IMR-90 (cell line): ENCODE results near the gene ZNF618. TPM values are rescaled to one million over a fixed set of nuclear protein-coding genes. Genes with fewer than 3 reads are reported as not detected.

Source experiments
- ATAC-seq: fragments of 200-7000 bp; cut with Tn5 transposase; 2 replicates; pipeline ENCODE4 v1.9.1; 2020; ENCODE audit warnings: low read depth, mild to moderate bottlenecking, moderate library complexity
- BruUV-seq: library from RNA; stranded (reverse); fragments of 400-500 nt; replicated peaks from 2 replicates; lab custom pipeline; 2021; lab: Mats Ljungman, UMichigan
- CTCF ChIA-PET: fragments of 300-600 bp; formaldehyde crosslinking; extraction: SDS; loops from one replicate; lab custom pipeline; 2021; ENCODE audit warnings: antibody characterized with exemption; lab: Yijun Ruan, JAX
- POLR2A ChIA-PET: fragments of 300-600 bp; sonication (Branson Sonifier 250); formaldehyde crosslinking; loops from one replicate; lab custom pipeline; 2022; ENCODE audit warnings: antibody characterized with exemption; ENCODE audit not compliant: unreplicated experiment; lab: Charles Lee
- DNase-seq: peaks from one replicate; pipeline ENCODE4 v3.0.0; 2013
- H2AFZ ChIP-seq: replicated peaks from 2 replicates; pipeline ENCODE3; 2013; ENCODE audit warnings: low read length, mild to moderate bottlenecking; ENCODE audit not compliant: poor library complexity
- H2AK5ac ChIP-seq: 2 replicates; pipeline ENCODE4 v1.6.1; 2013; ENCODE audit warnings: low read depth, low read length, inconsistent platforms
- H2AK9ac ChIP-seq: replicated peaks from 2 replicates; pipeline ENCODE3; 2013; ENCODE audit warnings: mild to moderate bottlenecking, low read depth, low read length, moderate library complexity; ENCODE audit not compliant: poor library complexity
- H2BK120ac ChIP-seq: 2 replicates; pipeline ENCODE4 v1.6.1; 2013; ENCODE audit warnings: low read depth, low read length, inconsistent platforms
- H2BK15ac ChIP-seq: 3 replicates; pipeline ENCODE4 v1.6.1; 2013; ENCODE audit warnings: low read depth, low read length, inconsistent platforms
- H2BK20ac ChIP-seq: 2 replicates; pipeline ENCODE4 v1.6.1; 2013; ENCODE audit warnings: low read depth, mild to moderate bottlenecking, inconsistent platforms, low read length, moderate library complexity
- H2BK5ac ChIP-seq: 2 replicates; pipeline ENCODE4 v1.6.1; 2013; ENCODE audit warnings: mild to moderate bottlenecking, low read depth, low read length, inconsistent platforms; ENCODE audit not compliant: poor library complexity, severe bottlenecking
- H3K14ac ChIP-seq: replicated peaks from 2 replicates; pipeline ENCODE4 v1.6.1; 2013; ENCODE audit warnings: low read depth, low read length, inconsistent platforms
- H3K18ac ChIP-seq: 2 replicates; pipeline ENCODE4 v1.6.1; 2013; ENCODE audit warnings: low read depth, low read length, control low read depth
- H3K23ac ChIP-seq: 2 replicates; pipeline ENCODE4 v1.6.1; 2013; ENCODE audit warnings: low read depth, low read length, inconsistent platforms
- H3K27ac ChIP-seq: 2 replicates; pipeline ENCODE4 v1.5.1; 2013; ENCODE audit warnings: mild to moderate bottlenecking, control low read depth, low read length; ENCODE audit not compliant: insufficient read depth
- H3K27me3 ChIP-seq: 2 replicates; pipeline ENCODE4 v1.6.1; 2013; ENCODE audit warnings: low read length; ENCODE audit not compliant: control insufficient read depth, insufficient read depth
- H3K36me3 ChIP-seq: 2 replicates; pipeline ENCODE4 v1.6.1; 2013; ENCODE audit warnings: low read length, mixed read lengths; ENCODE audit not compliant: control insufficient read depth, insufficient read depth
- H3K4ac ChIP-seq: 2 replicates; pipeline ENCODE4 v1.6.1; 2013; ENCODE audit warnings: low read depth, low read length, inconsistent platforms
- H3K4me1 ChIP-seq: 2 replicates; pipeline ENCODE4 v1.6.1; 2013; ENCODE audit warnings: low read length, mixed read lengths; ENCODE audit not compliant: control insufficient read depth, insufficient read depth
- H3K4me2 ChIP-seq: 2 replicates; pipeline ENCODE4 v1.6.1; 2013; ENCODE audit warnings: low read depth, mild to moderate bottlenecking, control low read depth, low read length, moderate library complexity
- H3K4me3 ChIP-seq: 2 replicates; pipeline ENCODE4 v1.5.1; 2013; ENCODE audit warnings: low read depth, mild to moderate bottlenecking, control low read depth, low read length, moderate library complexity; ENCODE audit not compliant: insufficient read depth
- H3K56ac ChIP-seq: 2 replicates; pipeline ENCODE4 v1.6.1; 2013; ENCODE audit warnings: low read length, inconsistent platforms; ENCODE audit not compliant: insufficient read depth; ENCODE audit errors: extremely low read depth
- H3K79me1 ChIP-seq, 2 experiments: 2 replicates each; pipeline ENCODE4 v1.6.1; 2013; ENCODE audit warnings: low read length in 2 of 2, inconsistent platforms in 1 of 2, low read depth in 1 of 2
- H3K9ac ChIP-seq: 2 replicates; pipeline ENCODE4 v1.6.1; 2013; ENCODE audit warnings: low read depth, low read length, control low read depth
- H3K9me1 ChIP-seq: 2 replicates; pipeline ENCODE4 v1.6.1; 2013; ENCODE audit warnings: low read length, inconsistent platforms; ENCODE audit not compliant: insufficient read depth
- H3K9me3 ChIP-seq: 2 replicates; pipeline ENCODE4 v1.6.1; 2013; ENCODE audit warnings: low read length; ENCODE audit not compliant: control insufficient read depth, insufficient read depth
- H4K20me1 ChIP-seq: 2 replicates; pipeline ENCODE4 v1.6.1; 2013; ENCODE audit warnings: low read length, inconsistent platforms; ENCODE audit not compliant: insufficient read depth
- H4K5ac ChIP-seq: 2 replicates; pipeline ENCODE4 v1.6.1; 2013; ENCODE audit warnings: mild to moderate bottlenecking, low read depth, low read length, control low read depth
- H4K8ac ChIP-seq, 2 experiments: 2 replicates each; pipeline ENCODE4 v1.6.1; 2013; ENCODE audit warnings: low read depth in 2 of 2, low read length in 2 of 2, control low read depth in 1 of 2, inconsistent platforms in 1 of 2
- H4K91ac ChIP-seq: 2 replicates; pipeline ENCODE4 v1.6.1; 2013; ENCODE audit warnings: low read depth, low read length, inconsistent platforms; ENCODE audit not compliant: insufficient read depth
- BHLHE40 ChIP-seq: fragments of 150-350 bp; IDR thresholded peaks from 2 replicates; pipeline ENCODE4 v1.6.1; 2016; ENCODE audit warnings: mild to moderate bottlenecking, low read depth, low read length
- CEBPB ChIP-seq: IDR thresholded peaks from 2 replicates; pipeline ENCODE4 v1.6.1; 2012; ENCODE audit warnings: low read depth, low read length, improper control_type of control experiment
- CHD1 ChIP-seq: IDR thresholded peaks from 2 replicates; pipeline ENCODE4 v1.6.1; 2012; ENCODE audit warnings: low read depth, low read length, improper control_type of control experiment
- ELK1 ChIP-seq: fragments of 150-350 bp; IDR thresholded peaks from 2 replicates; pipeline ENCODE4 v1.6.1; 2016; ENCODE audit warnings: low read depth, mild to moderate bottlenecking, low read length, moderate library complexity, borderline replicate concordance
- FOS ChIP-seq: fragments of 150-350 bp; IDR thresholded peaks from 2 replicates; pipeline ENCODE4 v1.6.1; 2016; ENCODE audit warnings: low read depth, low read length
- MAZ ChIP-seq: IDR thresholded peaks from 2 replicates; pipeline ENCODE4 v1.6.1; 2012; ENCODE audit warnings: low read depth, mild to moderate bottlenecking, low read length, improper control_type of control experiment, moderate library complexity, borderline replicate concordance
- MXI1 ChIP-seq: IDR thresholded peaks from 2 replicates; pipeline ENCODE4 v1.6.1; 2012; ENCODE audit warnings: low read depth, mild to moderate bottlenecking, low read length, moderate library complexity, borderline replicate concordance
- NFE2L2 ChIP-seq: fragments of 150-350 bp; IDR thresholded peaks from 2 replicates; pipeline ENCODE4 v1.6.1; 2016; ENCODE audit warnings: low read depth, mild to moderate bottlenecking, low read length
- POLR2A ChIP-seq: IDR thresholded peaks from 2 replicates; pipeline ENCODE4 v1.6.1; 2012; ENCODE audit warnings: mild to moderate bottlenecking, low read depth, low read length
- RAD21 ChIP-seq: IDR thresholded peaks from 2 replicates; pipeline ENCODE4 v1.6.1; 2012; ENCODE audit warnings: low read length, improper control_type of control experiment
- RCOR1 ChIP-seq: IDR thresholded peaks from 2 replicates; pipeline ENCODE4 v1.6.1; 2012; ENCODE audit warnings: mild to moderate bottlenecking, low read length, improper control_type of control experiment; ENCODE audit not compliant: insufficient replicate concordance
- RFX5 ChIP-seq: IDR thresholded peaks from 2 replicates; pipeline ENCODE4 v1.8.0; 2012; ENCODE audit warnings: low read depth, mild to moderate bottlenecking, low read length, moderate library complexity
- SMC3 ChIP-seq: fragments of 150-350 bp; IDR thresholded peaks from 2 replicates; pipeline ENCODE4 v1.6.1; 2016; ENCODE audit warnings: low read depth, mild to moderate bottlenecking, antibody characterized with exemption, low read length, moderate library complexity
- USF2 ChIP-seq: fragments of 150-350 bp; IDR thresholded peaks from 2 replicates; pipeline ENCODE4 v1.6.1; 2017; ENCODE audit warnings: mild to moderate bottlenecking, antibody characterized with exemption, low read length, low read depth
- WGBS, 2 experiments: methylation state at CpG; one replicate each; pipeline versions ENCODE4 v1.1.5 to v1.1.7; 2013; ENCODE audit warnings: missing lambda C conversion rate in 2 of 2; ENCODE audit not compliant: insufficient read length in 1 of 2; ENCODE audit errors: extremely low coverage in 2 of 2; 5-methylcytosine and 5-hydroxymethylcytosine counted together
- dilution Hi-C: fragments of 300-500 bp; cut with HindIII; formaldehyde crosslinking; loops from one replicate; pipeline ENCODE4 v1.14.3; 2018; ENCODE audit warnings: low sequenced_read_pairs; ENCODE audit not compliant: unreplicated experiment
- in situ Hi-C: fragments of 300-500 bp; cut with MboI; formaldehyde crosslinking; loops from 3 replicates; pipeline ENCODE4 v1.14.3; 2019; ENCODE audit warnings: low sequenced_read_pairs, inconsistent platforms, mixed read lengths
- intact Hi-C: fragments of 100-400 bp; cut with micrococcal nuclease; formaldehyde crosslinking; loops from 2 replicates; pipeline ENCODE4 v1.10.0; 2022
- polyA plus RNA-seq, 3 experiments: library from polyadenylated mRNA; depleted of rRNA; stranded (reverse); fragments of >200 nt; gene quantifications; 2 replicates each; pipeline ENCODE4 v1.2.3, GENCODE V29; 2012; ENCODE audit warnings: low replicate concordance in 1 of 3
- total RNA-seq: library from RNA; depleted of rRNA; stranded (reverse); fragments of >200 nt; gene quantifications from 2 replicates; pipeline ENCODE4 v1.2.3, GENCODE V29; 2012

ZNF618 gene
- total and polyA plus RNA-seq, 2 of the 4 experiments (the other 2 are of a cell fraction) = 8.2 to 9.4 TPM

- H2AK5ac ChIP-seq = no peak overlapping the region
- no peak overlapping the region for H3K23ac ChIP-seq
- no peak overlapping the region for H3K4me2 ChIP-seq
- no peak overlapping the region for H3K27ac ChIP-seq
- intact Hi-C loops = no loop called here
- ChIA-PET POLR2A (no interaction called here), CTCF (no interaction called here)
- dilution Hi-C loops = no loop called here
- H3K4me1 ChIP-seq = no peaks in the 10 kb centered on the region
- DNase-seq (no peak), ATAC-seq (no peak)
- peaks cover 6% of the 10 kb centered on the region; the same call in 1 of the 2 replicates for H3K9me1 ChIP-seq
- no peaks in the 10 kb centered on the region for H3K9me3 ChIP-seq
- no peak overlapping the region for H3K56ac ChIP-seq
- no peak overlapping the region for H3K9ac ChIP-seq
- WGBS, 2 experiments = 86% methylated on average over 2 of the region's 5 CpGs; no CpG with 5 or more reads in 1 of the 2 experiments
- no peak overlapping the region for H2BK120ac ChIP-seq
- no peak overlapping the region for H3K4ac ChIP-seq
- no peak overlapping the region for H3K18ac ChIP-seq
- no peak overlapping the region for H2BK5ac ChIP-seq
- H4K8ac ChIP-seq = no peak overlapping the region
- BruUV-seq = no TSS peak
- TF ChIP-seq CHD1 (no peak), POLR2A (no peak), USF2 (no peak), CEBPB (no peak), NFE2L2 (no peak), RFX5 (no peak), ELK1 (no peak), RCOR1 (no peak), RAD21 (no peak), MXI1 (no peak), SMC3 (no peak), MAZ (no peak), BHLHE40 (no peak), FOS (no peak)
- H2BK15ac ChIP-seq = no peak overlapping the region
- H3K4me3 ChIP-seq = no peak overlapping the region
- no peak overlapping the region for H2AFZ ChIP-seq
- no peaks in the 10 kb centered on the region for H4K20me1 ChIP-seq
- no peak overlapping the region for H4K5ac ChIP-seq
- no peak overlapping the region for H2BK20ac ChIP-seq
- H4K91ac ChIP-seq = no peak overlapping the region
- no peaks in the 10 kb centered on the region for H3K79me1 ChIP-seq
- no peaks in the 10 kb centered on the region for H3K27me3 ChIP-seq
- H2AK9ac ChIP-seq = no peak overlapping the region
- H3K36me3 ChIP-seq = peaks cover 19% of the 10 kb centered on the region
- no peak overlapping the region for H3K14ac ChIP-seq
- in situ Hi-C loops = no loop called here
Observed at GRCh38 chr9:114056527-114056926, 180.4 kb downstream of the ZNF618 start.
